Left lobe of liver (tissue), 2 donors: ENCODE results near the gene CCDC27. TPM values are rescaled to one million over a fixed set of nuclear protein-coding genes. Genes with fewer than 3 reads are reported as not detected.
A peak's percentile ranks its signal among the peaks of the same experiment; 100 is the strongest.
"Not testable (repeated sequence)": the region's sequence is repeated elsewhere in the genome, so short reads cannot be mapped to it uniquely, and the experiment has no call there.

Experiments used
- ATAC-seq: fragments of 200-7000 bp; cut with Tn5 transposase; one replicate; pipeline ENCODE4 v1.9.1; 2020; ENCODE audit warnings: mild to moderate bottlenecking, moderate library complexity
- DNase-seq: peaks from one replicate; pipeline ENCODE4 v3.0.0-alpha.2; 2020; ENCODE audit warnings: low spot score
- total RNA-seq: library from RNA; stranded (reverse); gene quantifications from one replicate; pipeline ENCODE4 v1.2.1, GENCODE V29; 2021
- donor health status: DM: no; HTN: no; CAD: no; lungs with moderate emphysema.
- donor health status: DM: no; HTN: yes; CAD: no.

The CCDC27 gene
- total RNA-seq, 1 donor from 2014 or later = not detected

DNA sequence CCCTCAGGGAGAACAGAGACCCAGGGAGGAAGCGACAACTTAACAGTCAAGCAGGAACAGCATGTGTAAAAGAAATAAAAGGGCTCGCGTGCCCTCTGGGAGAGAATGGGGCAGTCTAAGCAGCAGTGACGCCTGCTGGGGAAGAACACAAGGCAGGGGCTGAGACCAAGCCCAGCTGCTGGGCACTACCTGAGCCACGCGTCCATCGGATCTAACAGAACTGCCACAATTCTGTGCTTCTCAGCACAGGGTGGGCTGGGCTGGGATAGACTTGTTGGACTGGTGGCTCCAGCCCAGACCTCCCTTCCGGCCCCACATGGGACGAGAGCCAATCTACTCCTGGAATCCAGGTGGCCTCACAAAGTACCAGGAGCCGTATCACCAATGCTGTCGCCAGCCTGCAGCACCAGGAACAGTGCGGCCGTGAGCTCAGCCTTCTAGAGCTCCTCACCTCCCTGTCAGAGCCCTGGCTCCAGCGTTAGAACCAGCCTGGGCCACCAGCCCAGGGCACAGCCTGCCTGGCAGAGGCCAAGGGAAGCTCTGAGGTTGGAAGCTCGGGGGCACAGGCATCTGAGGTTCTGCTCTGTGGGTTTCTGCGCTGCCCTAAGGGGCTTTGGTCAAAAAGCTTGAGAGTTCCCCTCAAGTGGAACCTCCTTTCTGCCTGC, 36.6 kb downstream of the CCDC27 start:
- DNase-seq (no peak), ATAC-seq (no peak)

DNA sequence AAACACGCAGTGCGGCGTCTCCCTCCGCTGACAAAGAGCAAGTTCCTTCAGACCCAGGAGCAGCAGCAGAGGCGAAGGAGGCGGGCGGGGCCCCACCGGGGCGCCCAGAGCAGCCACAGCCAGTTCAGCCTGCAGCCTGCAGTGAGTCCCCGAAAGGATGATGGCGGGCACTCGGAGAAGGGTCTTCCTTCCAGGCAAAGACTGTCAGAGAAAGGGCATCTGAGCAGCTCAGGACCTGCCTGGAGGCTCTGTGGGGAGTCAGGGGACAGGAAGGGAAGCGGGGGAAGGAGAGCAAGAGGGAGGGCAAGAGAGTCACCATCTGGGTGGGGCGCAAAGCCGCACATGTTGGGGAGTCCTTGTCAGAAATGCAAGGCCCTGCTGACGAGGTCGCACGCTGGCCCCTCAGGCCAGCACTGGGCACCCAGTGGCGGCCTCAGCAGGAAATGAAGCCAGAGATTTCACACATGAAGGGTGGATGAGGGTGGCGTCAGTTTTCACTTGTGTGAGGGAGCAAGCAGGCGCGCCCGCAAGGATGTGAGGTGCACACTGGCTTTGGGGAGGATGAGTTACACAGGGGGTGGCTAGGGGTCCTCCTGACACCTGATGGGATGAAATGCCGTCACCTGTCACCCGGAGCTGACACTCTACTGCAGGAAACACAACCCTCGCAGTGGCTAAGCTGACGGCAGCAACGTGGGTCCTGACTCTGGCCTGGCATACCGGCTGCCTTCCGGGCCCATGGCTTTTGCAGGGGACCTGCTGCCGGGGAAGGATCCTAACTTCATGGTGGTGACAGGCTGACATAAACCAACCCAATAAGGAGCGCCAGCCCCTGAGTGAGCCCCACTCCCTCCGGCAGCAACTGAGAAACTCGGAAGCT, 37.4 kb downstream of the CCDC27 start:
- ATAC-seq = no peak
- DNase-seq = no peak

DNA sequence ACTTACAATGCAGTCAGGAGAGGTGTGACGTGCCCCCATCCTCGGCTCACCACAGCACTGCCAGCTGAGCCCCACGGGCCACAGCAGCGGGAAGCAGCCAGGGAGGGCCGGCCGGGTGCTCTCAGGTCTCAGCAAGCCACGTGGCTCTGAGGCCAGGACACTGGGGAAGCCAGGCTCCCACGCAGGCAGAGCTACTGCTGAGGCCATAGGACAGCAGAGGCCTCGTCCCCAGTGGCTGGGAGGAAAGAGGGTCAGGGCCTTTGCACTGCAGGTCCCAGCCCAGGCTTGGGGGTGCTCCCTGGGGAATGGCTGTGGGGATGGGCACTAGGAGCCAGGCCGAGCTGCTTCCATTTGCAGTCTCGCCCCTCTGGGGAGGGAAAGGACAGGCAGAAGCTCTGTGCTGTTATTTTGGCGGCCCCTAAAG, 38.3 kb downstream of the CCDC27 start:
- no peak for ATAC-seq
- DNase-seq = no peak

DNA sequence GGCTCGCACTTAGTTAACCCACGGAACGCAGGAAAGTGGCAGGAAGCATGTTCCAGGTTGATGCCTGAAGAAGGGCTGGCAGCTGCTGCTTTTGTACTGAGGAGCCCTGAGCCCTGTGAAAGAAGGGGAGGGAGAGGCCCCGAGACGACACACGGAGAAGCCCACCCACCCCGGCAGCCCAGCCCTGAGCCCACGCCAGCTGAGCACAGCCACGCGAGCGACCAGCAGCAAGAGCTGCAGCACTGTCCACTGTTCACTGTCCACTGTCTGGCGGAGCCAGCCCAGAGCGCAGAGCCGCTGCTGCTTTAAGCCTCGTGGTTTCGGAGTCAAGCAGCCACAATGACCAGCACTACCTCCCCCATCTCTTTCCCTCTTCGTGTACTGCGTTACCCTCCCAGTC, 38.7 kb downstream of the CCDC27 start:
- ATAC-seq = no peak
- DNase-seq = no peak

DNA sequence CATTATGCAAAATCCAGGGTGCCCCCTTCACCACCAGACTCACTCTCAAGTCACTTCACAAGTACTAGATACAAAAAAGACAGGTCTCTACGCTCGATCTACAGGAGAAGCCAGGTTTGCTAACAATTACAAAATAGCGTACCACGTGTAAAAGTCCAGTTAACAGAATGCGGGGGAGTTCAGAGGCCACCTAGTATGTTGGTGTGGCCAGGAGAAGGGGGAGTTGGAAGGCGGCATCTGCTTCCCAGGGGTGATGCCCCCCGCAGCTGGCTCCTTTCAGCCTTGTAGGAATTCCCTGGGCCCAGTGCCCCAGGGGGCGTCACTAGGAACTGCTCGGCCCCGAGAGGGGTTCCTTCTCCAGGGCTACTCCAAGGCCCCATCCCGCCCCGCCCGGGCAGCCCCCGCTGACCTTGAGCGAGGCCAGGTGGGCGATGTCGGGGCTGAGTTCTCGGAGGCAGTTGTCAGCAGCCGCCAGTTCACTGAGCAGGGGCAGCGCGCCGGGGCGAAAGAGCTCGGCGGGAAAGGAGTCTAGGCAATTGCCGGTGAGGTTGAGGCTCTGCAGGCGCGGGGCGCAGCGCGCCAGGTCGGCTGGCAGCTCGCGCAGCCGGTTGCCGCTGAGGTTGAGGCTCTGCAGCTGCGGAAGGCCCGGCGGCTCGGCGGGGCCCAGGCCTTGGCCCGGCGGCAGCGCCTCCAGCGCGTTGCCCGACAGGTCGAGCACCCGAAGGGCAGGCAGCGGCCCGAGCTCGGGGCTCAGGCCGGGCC, 43.4 kb downstream of the CCDC27 start:
- ATAC-seq = peak; percentile 42
- peak; percentile 52 for DNase-seq

DNA sequence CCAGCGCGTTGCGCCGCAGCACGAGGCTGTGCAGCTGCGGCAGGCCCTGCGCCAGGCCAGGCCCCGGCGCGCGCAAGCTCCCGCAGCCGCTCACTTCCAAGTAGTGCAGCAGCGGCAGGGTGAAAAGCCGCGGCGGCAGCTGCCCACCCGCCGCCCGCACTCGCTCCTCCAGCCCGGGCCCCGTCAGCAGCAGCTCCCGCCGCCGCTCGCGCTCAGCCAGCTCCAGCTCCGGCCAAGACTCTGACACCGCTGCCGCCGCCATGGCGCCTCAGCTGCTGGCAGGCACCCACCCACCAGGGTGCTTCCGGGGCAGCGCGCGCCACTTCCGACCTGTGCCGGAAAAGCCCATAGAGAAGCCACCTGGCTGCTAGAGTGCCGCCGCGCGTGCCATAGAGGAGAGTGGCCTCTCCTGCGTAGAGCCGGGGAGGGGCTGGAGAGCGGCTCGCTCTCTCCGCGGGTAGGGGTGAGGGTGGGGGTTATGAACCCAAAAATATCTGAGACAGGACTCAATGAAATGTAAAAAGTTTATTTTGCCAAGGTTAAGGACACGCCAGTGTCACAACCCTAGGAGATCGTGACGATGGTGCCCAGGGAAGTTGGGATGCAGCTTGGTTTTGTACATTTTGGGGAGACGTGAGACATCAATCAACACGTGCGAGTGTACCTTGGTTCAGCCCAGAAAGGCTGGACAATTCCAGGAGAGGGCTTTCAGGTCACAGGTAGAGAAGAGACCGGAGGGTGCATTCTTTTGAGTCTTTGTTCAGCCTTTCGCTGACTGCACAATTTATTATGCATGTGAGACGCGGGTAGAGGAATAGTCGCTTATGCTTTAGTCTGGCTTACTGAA, 44.2 kb downstream of the CCDC27 start, which contains the start of gene LRRC47:
Gene LRRC47, minus strand, starts transcription at position 284 of the 847 bp plus-strand sequence. Its CDS starts 22 bp downstream, at position 262.
- peak; percentile 95 for DNase-seq
- peak; percentile 99 for ATAC-seq

DNA sequence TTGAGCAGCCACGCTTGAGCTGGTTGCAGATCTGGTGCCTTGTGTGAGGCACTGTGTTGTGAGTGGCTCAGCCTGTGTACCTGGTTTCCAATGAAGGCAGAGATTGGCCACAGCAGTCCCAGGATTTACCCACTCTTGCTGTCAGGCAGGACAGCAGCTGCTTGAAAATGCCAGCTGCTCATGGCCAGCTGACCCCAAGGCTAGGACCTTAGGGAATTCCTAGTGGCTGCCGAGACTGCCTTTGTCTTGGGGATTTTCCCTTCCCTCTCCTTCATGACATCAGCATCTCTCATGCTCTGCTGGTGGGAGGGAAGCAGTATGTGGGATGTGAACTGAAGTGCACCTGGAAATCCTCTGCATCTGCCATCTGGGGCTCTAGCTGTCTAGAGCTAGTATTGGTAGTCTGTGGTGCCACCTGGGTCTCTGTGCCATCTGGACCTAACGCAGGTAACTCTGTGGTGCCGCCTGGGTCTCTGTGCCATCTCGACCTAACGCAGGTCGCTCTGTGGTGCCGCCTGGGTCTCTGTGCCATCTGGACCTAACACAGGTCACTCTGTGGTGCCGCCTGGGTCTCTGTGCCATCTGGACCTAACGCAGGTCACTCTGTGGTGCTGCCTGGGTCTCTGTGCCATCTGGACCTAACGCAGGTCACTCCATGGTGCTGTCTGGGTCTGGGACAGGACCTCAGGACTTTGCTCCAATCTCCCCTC, 47.9 kb downstream of the CCDC27 start:
- DNase-seq = no peak
- ATAC-seq = no peak

DNA sequence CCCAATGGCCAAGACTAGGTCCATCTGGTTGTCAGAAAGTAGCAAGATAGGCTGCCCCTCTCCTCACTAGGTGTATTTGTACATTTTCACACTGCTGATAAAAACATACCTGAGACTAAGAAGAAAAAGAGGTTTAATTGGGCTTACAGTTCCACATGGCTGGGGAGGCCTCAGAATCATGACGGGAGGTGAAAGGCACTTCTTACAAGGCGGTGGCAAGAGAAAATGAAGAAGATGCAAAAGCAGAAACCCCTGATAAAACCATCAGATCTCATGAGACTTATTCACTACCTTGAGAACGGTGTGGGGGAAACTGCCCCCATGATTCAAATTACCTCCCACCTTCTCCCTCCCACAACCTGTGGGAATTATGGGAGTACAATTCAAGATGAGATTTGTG, 48.5 kb downstream of the CCDC27 start:
- ATAC-seq, DNase-seq: not testable (repeated sequence)

DNA sequence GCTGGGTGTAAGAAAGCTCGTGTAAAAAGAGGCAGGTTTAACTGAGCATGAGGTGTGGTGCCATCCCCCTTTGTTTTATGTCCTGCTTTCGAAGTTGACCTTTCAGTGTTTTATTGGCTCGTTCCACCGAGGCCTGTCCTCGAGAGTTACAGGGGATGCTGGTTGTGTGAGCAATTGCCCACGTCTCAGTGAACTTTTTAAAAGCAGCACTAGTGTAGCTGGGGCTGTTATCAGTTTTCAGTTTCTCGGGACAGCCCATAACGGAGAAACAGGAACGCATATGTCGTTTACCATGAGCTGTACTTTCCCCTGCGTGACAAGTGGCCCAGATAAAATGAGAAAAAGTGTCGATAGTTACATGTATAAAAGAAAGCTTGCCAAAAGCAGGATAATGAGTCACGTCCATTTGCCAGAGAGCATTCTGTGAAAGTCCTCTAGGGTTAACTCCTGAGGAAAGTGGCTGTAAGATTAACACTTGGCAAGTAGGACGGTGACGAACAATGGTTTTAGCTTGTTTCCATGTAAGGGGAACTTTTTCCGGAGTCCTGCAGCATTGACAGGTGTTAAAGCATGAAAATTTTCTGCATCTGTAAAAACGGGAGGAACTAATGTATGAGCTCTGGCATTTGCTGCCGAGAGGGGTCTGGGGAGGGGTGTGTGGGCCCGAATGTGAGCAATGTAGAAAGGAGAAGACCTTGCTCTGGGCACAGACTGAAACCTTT, 51.8 kb downstream of the CCDC27 start:
- ATAC-seq = no peak
- DNase-seq = no peak

DNA sequence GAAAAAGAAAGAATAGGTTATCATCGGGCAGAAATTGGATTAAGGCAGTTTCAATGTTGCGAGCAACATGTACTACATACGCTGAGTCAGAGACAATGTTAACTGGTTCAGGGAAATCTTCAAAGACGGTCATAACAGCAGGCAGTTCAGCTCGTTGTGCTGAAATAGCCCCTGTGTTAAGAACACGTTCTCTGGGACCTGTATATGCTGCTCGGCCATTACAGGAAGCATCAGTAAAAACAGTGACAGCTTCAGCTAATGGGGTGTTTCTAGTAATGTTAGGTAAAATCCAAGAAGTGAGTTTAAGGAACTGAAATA, 52.3 kb downstream of the CCDC27 start:
- not testable (repeated sequence) for ATAC-seq, DNase-seq

DNA sequence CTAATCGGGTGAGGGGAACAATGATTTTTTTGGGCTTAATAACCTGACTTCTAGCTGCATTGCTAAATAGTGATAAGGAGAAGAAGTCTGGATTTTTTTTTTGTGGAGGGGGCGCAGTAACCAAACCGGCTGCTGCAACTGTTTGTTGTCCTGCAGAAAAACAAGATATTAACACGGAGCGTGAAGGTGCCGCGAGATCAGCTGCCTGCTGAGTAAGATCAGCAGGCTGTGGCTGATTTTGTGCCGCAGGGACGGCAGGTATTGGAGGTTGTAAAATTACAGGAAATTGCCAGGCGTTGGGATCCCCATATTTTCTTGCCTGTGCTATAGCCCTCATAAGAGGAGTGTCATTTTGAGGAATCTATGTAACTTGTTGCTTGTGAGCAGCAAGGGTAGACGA, 52.8 kb downstream of the CCDC27 start:
- DNase-seq (no peak), ATAC-seq (no peak)

DNA sequence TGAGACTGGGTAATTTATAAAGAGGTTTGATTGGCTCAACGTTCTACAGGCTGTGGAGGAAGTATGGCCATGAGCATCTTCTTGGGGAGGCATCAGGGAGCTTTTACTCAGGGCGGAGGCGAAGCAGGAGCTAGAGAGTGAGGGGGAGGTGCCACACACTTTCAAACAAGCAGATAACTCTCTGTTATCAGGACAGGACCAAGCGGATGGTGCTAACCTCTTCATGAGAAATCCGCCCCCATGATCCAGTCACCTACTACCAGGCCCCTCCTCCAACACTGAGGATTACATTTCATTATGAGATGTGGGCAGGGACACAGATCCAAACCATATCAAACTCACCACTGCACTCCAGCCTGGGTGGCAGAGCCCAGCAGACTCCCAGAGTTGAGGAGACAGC, 55.5 kb downstream of the CCDC27 start:
- DNase-seq = no peak
- ATAC-seq = no peak

DNA sequence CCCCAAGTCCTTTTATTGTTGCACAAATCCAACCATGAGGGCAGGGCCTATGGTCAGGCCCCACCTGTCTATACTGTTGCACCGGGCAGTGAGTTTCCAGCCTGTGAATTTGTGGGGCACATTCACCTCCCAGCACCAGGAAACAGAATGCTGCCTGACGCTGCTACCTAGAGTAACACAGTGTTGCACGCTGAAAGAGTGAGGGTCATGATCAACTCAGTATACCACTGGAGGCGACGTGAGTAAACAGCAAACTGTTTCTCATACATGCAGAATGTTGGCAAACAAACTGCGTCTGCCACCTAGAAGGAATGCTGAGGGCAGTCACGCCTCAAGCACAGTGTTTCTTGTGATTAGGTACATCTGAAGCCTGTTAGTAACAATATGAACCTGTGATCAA, 57.4 kb downstream of the CCDC27 start:
- DNase-seq (no peak), ATAC-seq (no peak)

DNA sequence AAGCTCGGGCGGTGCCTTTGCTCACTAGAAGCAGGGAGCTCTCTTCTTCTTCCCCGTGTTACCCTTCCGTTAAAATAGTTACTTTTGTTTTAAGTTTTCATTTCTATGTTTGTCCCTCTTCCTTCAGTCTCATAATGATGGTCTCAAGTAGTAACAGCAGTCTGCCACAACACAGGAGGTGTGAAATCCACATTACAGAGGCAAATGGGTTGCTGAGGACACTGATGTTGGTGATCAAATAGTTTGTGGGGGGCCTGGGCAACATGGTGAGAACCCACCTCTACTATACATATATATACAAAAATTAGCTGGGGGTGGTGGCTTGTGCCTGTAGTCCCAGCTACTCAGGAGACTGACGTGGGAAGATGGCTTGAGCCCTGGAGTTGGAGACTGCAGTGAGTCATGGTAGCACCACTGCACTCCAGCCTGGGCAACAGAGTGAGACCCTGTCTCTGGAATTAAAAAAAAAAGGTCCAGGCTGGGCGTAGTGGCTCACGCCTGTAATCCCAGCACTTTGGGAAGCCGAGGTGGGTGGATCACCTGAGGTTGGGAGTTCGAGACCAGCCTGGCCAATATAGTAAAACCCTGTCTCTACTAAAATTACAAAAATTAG, 58.0 kb downstream of the CCDC27 start:
- not testable (repeated sequence) for ATAC-seq, DNase-seq

DNA sequence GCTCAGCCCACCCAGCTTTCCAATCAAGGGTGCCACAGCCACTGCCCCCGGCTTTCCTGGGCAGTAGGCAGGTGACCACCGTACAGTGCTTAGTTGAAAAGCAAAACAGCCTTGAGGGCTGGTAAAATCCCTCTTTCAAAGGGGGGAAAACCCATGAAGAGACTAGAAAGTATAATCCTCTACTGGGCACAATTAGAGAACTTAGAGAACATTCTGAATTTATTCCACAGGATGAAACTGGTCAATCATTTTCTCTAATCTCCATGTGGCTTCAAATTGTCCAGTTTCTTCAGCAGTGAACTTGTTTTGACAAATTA, 59.3 kb downstream of the CCDC27 start:
- ATAC-seq = no peak

DNA sequence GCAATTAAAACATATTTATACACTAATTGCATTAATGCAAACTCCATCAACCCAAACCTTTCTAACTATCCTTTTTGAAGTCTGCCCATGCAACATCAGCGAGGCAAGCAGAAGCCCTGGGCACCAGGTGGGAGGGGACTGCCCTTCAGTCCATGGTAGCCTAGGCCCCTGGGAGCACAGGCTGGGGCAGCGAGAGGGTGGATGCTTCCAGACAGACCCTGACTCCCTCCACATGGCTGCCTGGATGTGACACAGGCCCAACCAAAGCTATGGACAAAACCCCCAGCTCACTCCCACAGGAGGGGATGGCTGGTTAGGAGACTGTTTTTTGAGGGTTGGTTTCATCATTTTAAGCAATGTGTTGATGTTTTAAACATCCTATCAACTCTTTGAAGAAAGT, 61.8 kb downstream of the CCDC27 start:
- DNase-seq (no peak), ATAC-seq (no peak)

More for the DNA sequence above, 59.3 kb downstream of the CCDC27 start:
- no peak for DNase-seq

DNA sequence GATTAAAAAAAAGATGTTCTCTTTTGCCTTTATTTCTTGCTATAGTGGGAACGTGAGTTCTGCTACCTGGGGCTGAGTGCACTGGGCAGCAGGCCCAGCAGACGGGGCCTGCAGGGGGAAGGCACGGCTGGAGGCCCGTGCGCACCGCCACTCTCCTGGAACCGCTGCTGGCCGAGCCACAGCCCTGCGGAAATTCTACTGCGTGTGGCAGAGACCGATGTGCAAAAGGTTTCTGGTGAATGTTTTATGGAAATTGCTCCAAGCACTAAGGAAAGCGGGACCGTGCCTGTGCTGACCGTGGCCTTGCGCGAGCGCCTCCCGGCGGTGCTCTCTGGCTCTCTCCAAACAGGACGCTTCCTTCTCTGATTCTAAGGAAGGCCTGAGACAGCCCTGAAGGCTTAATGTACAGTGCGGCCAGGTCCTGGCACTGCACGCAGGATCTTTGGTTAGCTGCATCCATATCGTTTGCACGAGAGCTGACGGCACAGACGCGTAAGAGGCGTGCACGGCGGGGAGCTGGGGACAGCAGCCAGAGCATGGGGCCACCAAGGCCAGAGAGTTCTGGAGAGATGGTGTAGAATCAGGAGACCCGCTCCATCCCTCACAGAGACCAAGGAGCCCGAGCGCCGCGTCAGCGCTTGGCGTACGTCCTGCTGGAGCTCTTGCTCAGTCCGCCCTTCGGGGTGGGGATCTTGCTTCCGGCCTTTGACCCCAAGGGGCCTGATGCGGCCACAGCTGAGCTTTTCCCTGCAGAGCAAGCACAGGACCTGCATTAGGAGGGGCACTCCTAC, 62.7 kb downstream of the CCDC27 start:
- no peak for ATAC-seq
- no peak for DNase-seq
